CMK (cell line): Measurements from ENCODE around the gene ZNF32.
"Not testable (repeated sequence)": the region's sequence is repeated elsewhere in the genome, so short reads cannot be mapped to it uniquely, and the experiment has no call there.

Experiments
- DNase-seq: peaks from one replicate; pipeline ENCODE4 v3.0.0-alpha.2; 2010; ENCODE audit warnings: low read depth

ZNF32 gene

GRCh38 chr10:43627942-43628341, 20.7 kb downstream of the ZNF32 start:
- no peak for DNase-seq

GRCh38 chr10:43623351-43623750, 25.3 kb downstream of the ZNF32 start:
- no peak for DNase-seq

GRCh38 chr10:43622038-43622437, 26.6 kb downstream of the ZNF32 start:
- DNase-seq, result no peak

GRCh38 chr10:43619368-43619767, 29.3 kb downstream of the ZNF32 start:
- DNase-seq, result no peak

- no peak for DNase-seq
Observed at GRCh38 chr10:43616697-43617370, 31.8 kb downstream of the ZNF32 start.

GRCh38 chr10:43610636-43611035, 38.0 kb downstream of the ZNF32 start:
- no peak for DNase-seq

GRCh38 chr10:43607199-43607573, 41.5 kb downstream of the ZNF32 start:
- no peak for DNase-seq

GRCh38 chr10:43606323-43607198, 42.1 kb downstream of the ZNF32 start, which contains the start of gene ZNF485:
ZNF485 (plus strand) TSS chr10:43606438; CDS start chr10:43607051, 613 bp downstream.
- DNase-seq, result peak; percentile 29

GRCh38 chr10:43605850-43606322, 42.8 kb downstream of the ZNF32 start:
- DNase-seq, result no peak

GRCh38 chr10:43601576-43601975, 47.1 kb downstream of the ZNF32 start:
- DNase-seq, result not testable (repeated sequence)

- peak; percentile 59 for DNase-seq
Observed at GRCh38 chr10:43599333-43599732, 49.3 kb downstream of the ZNF32 start.

- DNase-seq, result no peak
Observed at GRCh38 chr10:43598446-43598845, 50.2 kb downstream of the ZNF32 start.

- DNase-seq, result no peak
Observed at GRCh38 chr10:43596546-43596945, 52.1 kb downstream of the ZNF32 start.

- no peak for DNase-seq
Observed at GRCh38 chr10:43595739-43596298, 52.9 kb downstream of the ZNF32 start.

- DNase-seq, result no peak
Observed at GRCh38 chr10:43594944-43595589, 53.6 kb downstream of the ZNF32 start.
